Forelimb muscle (tissue), 1 donor: ENCODE data around the gene IFNL4. TPM values are rescaled to one million over a fixed set of nuclear protein-coding genes. Genes with fewer than 3 reads are reported as not detected.
"Not testable (repeated sequence)": the region's sequence is repeated elsewhere in the genome, so short reads cannot be mapped to it uniquely, and the experiment has no call there.

ENCODE experiments used
- DNase-seq: peaks from one replicate; pipeline ENCODE4 v3.0.0-alpha.2; 2013; ENCODE audit warnings: low read depth
- polyA plus RNA-seq: library from polyadenylated mRNA; unstranded; fragments of 120-200 nt; gene quantifications from one replicate; pipeline ENCODE4 v1.2.1, GENCODE V29; 2013; ENCODE audit not compliant: insufficient read length

Gene IFNL4
- 0.10 TPM for polyA plus RNA-seq

DNA sequence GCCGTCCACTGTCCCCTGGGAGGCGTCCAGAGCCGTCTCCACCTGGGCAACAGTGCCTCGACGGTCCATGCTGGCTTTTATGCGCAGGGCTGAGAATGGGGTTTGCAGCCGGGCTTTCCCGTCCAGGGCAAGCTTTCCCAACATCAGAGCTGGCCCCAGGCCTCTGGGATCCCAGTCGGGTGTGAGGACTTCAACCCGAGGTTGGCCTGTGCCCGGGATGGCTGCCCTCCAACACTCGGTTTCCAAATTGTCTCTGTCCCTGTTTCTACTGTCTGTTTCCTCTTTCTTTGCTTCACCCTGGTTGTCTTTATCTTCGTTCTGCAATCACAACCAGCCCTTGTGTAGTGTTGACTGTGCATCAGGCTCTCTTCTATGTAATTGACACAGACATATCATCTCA is at the start of gene IFNL4:
TSS of gene IFNL4 (minus strand) at position 51 of the 400 bp plus-strand sequence.
- DNase-seq = no peak

DNA sequence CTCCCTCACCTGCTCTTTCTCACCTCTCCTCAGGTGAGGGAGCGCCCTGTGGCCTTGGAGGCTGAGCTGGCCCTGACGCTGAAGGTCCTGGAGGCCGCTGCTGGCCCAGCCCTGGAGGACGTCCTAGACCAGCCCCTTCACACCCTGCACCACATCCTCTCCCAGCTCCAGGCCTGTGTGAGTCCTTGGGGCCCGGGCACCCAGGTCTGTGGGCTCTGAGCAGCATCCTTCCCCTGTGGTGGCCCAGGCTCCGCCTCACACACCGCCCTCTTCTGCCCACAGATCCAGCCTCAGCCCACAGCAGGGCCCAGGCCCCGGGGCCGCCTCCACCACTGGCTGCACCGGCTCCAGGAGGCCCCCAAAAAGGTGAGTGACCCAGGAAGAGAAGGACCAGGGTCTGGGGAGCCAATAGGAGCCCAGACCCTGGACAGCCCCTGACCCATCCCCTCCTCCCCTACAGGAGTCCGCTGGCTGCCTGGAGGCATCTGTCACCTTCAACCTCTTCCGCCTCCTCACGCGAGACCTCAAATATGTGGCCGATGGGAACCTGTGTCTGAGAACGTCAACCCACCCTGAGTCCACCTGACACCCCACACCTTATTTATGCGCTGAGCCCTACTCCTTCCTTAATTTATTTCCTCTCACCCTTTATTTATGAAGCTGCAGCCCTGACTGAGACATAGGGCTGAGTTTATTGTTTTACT is 49.4 kb upstream of the IFNL4 start:
- no peak for DNase-seq

DNA sequence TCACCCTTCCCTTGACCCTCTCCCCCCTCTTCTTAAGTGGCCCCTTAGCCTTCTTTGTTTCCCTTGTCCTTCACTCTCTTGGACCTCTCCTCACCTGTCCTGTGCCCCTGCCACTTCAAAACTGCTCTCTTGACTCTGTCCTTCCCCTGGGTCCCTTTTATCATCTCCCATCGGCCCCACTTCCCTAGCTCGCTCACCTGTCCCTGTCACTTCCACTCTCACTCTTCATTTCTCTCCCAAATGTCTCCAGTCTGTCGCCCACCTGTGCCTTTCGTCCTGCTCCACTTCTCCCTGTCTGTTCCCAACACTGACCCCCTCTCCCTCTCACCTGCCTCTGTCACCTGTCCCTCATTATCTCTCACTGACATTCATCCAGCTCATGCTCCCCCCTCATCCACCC is 48.2 kb upstream of the IFNL4 start:
- DNase-seq = no peak

DNA sequence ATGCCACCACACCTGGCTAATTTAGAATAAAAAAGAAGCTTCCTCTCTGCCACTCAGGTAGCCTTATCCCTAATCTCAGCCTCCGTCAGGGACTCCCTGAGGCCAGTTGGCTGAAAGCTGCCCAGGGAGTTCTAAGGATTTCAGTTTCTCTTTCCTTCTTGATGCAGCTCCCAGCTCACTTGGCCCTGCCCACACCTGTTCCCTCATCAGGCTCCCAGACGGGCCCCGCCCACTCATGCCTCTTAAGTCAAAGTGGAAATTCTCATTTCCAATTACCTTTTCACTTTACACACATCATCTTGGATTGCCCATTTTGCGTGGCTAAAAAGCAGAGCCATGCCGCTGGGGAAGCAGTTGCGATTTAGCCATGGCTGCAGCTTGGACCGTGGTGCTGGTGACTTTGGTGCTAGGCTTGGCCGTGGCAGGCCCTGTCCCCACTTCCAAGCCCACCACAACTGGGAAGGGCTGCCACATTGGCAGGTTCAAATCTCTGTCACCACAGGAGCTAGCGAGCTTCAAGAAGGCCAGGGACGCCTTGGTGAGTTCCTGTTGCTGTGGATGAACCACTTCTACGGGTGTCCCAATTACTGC is 47.5 kb upstream of the IFNL4 start, which contains the start of gene IFNL1:
TSS of gene IFNL1 (plus strand) at position 353 of the 591 bp plus-strand sequence. CDS start at position 368, 15 bp downstream.
- DNase-seq = no peak

DNA sequence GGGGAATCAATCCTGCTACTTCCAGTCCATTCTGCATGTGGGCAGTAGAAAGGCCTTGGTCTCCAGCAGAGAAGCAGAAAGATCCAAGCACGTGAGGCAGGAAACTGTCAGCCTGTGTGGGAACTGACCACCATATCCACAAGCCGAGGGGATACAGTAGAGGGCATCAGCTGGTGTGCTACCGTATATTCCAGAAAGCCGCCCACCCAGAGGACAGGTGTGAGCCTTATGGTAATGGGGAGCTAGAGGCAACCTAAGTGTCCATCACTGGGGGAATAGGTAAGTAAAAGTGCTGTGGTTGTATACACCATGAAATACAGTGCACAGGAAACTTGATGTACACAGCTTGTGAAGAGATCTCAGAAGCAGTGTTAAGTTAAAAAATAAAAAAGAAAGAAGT is 44.7 kb upstream of the IFNL4 start:
- DNase-seq = no peak

DNA sequence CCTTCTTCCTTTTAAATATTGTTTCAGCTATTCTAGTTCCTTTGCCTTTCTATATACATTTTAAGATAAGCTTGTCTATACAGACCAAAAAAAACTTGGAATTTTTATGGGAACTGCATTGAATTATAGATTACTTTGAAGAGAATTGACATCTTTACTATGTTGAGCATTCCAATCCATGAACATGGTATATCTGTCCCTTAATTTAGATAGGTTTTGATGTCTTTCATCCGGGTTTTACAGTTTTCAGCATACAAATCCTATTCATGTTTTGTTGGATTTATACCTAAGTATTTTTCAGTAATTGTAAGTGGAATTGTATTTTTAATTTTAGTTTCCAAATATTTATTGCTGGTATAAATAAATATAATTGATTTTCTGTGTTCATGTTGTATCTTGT is 35.4 kb upstream of the IFNL4 start:
- no peak for DNase-seq

DNA sequence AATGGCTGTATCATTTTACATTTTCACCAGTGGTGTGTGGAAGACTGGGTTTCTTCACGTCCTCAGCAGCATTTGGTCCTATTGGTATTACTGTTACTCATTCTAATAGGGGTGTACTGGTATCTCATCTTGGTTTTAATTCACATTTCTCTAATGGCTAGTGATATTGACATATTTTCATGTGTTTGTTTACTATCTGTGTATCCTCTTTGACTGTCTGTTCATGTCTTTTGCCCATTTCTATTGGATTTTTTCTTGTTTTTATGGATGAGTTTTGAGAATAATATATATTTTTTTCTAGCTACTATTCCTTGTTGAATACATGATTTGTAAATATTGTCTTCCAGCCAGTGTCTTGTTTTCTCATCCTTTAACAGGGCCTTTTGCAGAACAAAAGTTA is 33.4 kb upstream of the IFNL4 start:
- no peak for DNase-seq

DNA sequence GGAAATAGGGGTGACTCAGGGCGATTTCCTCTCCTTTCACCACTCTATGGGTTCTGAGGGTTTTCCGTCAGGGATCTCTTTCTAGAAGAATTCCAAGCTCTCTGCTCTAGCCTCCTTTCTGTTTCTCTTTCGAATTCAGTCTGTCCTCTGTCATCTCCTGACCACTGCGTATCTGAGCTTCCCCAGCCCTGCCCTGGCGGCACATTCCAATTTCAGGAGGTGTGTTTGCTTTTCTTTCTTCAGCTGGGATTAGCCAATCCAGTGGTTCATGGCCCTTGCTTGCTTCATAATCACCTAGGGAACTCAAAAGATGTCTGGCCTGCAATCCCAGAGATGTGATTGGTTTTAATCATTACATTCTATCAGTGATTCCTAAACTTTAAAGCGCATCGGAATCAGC is 28.9 kb upstream of the IFNL4 start:
- no peak for DNase-seq

DNA sequence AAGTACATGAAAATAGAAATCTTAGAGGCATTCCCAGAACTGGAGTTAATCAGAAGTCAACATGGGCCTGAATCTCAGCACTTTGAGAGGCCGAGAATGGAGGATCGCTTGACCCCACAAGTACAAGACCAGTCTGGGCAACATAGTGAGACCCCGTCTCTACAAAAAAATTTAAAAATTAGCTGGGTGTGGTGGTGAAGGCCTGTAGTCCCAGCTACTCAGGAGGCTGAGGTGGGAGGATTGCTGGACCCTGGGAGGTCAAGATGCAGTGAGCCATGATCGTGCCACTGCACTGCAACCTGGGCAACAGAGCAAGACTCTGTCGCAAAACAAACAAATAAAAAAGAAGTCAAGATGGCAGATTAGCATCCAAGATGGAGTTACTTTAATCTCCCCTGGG is 28.1 kb upstream of the IFNL4 start:
- DNase-seq = no peak

DNA sequence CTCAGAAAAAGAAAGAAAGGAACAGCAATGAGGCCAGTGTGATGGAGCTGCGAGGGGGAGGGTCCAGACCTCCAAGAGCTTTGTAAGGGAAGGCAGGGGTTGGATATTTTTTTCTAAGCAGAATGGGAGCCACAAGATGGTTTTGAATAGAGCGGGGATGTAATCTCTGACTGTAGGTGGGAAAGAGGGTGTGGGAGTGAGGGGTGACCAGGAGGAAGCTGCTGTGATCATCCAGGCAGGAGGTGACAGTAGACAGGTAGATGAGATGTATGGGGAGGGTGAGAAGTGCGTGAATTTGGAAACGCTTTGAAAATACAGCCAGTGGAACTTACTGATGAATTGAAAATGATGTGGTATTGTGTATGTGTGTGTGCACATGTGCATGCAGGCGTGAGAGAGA is 26.9 kb upstream of the IFNL4 start:
- no peak for DNase-seq

DNA sequence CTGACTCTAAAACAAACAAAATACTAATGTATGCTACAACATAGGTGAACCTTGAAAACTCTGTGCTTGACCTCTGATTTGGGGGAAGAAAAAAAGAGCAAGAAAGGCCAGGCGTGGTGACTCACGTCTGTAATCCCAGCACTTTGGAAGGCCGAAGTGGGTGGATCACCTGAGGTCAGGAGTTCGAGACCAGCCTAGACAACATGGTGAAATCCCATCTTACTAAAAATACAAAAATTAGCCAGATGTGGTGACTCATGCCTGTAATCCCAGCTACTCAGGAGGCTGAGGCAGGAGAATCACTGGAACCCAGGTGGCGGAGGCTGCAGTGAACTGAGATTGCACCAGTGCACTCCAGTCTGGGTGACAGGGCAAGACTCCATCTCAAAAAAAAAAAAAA is 25.2 kb upstream of the IFNL4 start:
- not testable (repeated sequence) for DNase-seq

DNA sequence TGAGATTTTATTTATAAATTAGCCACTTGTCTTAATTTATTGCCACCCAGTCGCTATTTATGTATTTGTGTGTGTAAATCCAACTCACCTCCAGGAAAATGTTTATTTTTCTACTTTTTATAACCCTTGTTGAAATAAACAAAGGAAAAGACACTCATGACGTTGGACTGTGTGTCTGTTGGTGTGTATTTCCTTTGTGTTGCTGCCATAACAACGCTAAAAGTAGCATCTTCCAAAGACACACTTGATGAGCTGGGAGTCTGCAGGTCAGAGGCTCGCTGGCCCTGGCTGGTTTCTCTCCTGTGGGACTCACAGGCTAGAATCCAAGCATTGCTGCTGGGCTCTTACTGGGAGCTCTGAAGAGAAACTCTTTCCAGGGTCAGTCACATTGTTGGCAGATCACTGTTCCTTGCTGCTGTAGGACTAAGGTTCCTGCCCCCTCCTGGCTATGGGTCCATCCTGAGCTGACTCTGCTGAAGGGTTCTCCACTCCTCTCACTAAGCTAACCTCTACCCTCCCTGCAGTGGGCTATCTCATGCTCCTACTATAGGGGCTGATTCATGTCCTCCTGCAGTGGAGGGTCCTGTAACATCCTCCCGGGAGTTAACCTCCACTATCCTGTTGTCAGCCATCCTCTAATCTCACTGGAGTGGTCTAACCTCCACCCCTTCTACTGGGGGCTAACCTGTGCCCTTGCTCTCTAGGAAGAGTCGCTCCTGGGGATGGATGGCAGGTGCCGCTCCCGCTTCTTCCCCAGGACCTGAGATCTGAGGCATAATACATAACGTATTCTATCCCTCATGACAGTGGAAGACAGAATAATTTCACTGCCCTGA is 21.6 kb upstream of the IFNL4 start:
- no peak for DNase-seq

DNA sequence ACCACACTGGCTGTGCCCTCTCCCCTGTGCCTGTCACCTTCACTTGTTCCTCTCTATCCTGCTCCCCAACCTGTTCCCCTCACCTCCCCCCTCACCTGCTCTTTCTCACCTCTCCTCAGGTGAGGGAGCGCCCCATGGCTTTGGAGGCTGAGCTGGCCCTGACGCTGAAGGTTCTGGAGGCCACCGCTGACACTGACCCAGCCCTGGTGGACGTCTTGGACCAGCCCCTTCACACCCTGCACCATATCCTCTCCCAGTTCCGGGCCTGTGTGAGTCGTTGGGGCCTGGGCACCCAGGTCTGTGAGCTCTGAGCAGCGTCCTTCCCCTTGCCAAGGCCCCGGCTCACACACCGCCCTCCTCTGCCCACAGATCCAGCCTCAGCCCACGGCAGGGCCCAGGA is 20.7 kb upstream of the IFNL4 start:
- DNase-seq = not testable (repeated sequence)

DNA sequence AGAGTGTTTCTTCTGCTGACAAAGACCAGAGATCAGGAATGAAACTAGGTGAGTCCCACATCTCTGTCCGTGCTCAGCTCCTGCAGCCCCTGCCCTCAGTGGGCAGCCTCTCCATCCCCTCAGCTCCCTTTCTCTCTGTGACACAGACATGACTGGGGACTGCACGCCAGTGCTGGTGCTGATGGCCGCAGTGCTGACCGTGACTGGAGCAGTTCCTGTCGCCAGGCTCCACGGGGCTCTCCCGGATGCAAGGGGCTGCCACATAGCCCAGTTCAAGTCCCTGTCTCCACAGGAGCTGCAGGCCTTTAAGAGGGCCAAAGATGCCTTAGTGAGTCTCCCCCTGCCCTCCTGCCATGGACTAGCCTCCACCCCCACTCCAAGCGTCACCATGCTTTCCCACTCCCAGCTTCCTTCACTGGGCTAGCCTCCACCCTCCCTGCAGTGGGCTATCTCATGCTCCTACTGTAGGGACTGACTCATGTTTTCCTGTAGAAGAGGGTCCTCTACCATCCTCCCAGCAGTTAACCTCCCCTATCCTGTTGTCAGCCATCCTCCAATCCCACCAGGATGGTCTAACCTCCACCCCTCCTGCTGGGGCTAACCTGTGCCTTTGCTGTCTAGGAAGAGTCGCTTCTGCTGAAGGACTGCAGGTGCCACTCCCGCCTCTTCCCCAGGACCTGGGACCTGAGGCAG is 20.0 kb upstream of the IFNL4 start:
- not testable (repeated sequence) for DNase-seq

DNA sequence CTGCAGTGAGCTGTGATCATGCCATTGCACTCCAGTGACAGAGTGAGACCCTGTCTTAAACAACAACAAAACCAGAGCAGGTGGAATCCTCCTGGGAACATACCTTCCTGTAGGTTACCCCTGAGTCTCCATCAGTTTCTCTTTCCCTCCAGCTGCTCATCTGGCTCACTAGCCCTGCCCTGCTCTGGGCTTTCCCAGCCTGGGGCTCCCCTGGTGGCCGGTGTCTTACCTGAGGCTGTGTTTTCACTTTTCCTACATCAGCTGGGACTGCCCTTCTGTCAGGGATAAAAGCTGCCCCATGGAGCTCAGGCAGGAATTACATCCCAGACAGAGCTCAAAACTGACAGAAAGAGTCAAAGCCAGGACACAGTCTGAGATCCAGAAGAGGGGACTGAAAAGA is 19.4 kb upstream of the IFNL4 start, which contains the start of gene IFNL2:
TSS of gene IFNL2 (plus strand) at position 312 of the 400 bp plus-strand sequence. CDS start 173 bp downstream, outside the sequence.
- DNase-seq = not testable (repeated sequence)

DNA sequence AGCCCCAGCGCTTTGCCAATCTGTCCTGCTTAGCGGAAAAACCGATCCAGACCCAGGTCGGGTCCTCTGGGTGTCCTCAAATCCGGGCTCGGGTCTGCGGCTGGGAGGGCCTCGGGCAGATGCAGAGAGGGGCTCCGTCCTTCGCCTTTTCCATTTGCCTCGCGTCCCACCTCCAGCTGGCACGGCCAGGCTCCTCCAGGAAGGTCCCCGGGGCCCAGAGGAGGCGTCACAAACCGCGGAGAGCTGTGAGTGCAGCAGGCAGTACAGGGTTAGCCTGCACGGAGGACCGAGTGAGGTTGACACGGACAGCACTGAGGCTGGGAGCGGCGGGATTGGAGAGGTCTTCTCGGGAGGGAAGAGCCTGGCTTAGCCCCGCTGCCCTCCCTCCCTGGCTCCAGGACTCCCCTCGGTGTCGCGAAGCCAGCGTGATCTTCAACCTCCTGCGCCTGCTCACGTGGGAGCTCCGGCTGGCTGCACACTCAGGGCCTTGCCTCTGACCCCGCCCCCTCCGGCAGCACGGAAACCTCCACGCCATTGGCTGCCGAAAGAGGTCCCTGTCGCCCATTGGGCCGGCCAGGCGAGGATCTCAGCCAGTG is 16.8 kb upstream of the IFNL4 start:
- no peak for DNase-seq

DNA sequence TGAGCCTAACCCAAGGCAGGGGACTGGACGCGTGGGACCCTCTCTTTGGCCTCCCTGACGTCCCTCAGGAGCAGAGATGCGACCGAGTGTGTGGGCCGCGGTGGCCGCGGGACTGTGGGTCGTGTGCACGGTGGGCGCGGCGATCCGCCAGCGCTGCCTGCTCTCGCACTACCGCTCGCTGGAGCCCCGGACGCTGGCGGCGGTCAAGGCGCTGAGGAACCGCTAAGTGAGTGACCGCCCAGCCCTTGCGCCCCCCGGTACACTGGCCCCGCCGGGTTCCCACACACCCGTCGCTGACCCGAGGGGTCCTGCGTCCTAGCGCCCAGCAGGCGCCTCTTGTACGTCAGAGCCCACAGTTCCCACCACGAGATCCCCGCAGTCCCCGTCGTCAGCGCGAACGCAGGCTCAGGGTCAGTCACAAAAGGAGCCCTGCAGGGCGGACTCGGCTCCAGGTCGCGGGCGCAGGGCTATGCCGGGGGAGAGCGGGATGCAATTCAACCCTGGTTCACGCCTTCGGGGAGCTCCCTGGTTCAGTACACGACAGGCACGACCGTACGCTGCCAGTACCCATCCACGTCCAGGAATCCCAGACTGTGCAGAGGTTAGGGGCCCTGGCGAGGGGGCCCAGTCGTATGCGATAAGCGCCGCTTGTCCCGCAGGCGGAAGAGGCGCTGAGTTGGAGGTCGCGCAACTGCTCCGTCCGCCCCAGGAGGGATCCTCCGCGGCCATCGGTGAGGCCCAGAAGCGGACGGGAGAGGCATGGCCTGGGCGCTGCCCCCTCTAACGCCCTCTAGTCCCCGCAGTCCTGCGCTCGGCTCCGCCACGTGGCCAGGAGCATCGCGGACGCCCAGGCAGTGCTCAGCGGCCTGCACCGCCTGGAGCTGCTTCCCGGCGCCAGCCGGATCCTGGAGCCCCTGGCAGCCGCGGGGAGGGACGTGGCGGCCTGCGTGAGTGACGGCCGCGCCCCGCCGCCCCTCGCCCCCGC is 15.9 kb upstream of the IFNL4 start:
- DNase-seq = no peak

DNA sequence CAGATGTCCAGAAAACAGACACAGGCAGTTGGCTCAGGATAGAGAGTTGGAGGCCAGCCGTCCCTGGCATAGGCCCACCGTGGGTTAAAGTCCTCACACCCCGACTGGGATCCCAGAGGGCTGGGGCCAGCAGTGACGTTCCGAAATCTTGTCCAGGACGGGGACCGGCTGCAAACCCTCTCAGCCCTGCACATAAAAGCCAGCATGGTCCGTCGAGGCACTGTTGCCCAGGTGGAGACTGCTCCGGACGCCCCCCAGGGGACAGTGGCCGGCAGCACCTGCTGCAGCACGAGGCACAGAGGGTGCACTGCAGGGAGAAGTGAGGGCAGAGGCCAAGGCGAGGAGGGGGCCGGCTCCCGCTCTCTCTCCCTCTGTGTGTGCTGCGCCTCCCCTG is 15.3 kb upstream of the IFNL4 start:
- no peak for DNase-seq

DNA sequence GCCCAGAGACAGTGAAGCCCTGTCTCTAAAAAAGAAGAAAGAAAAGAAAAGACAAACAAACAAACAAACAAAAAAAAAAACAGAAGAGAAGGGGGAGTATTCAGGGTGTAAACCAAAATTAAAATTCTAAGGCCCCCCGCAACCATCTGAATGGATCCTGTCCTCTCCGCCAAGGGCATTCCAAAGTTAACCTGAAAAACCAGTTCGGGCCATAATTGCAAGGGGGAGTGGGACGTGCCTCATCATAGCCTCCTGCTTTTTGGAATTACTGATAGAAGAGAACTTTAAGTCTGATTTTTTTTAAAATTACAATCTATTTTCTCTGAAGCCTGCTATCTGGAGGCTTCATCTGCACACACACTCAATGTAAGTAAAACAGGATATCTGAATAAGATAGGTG is 13.8 kb upstream of the IFNL4 start:
- no peak for DNase-seq

DNA sequence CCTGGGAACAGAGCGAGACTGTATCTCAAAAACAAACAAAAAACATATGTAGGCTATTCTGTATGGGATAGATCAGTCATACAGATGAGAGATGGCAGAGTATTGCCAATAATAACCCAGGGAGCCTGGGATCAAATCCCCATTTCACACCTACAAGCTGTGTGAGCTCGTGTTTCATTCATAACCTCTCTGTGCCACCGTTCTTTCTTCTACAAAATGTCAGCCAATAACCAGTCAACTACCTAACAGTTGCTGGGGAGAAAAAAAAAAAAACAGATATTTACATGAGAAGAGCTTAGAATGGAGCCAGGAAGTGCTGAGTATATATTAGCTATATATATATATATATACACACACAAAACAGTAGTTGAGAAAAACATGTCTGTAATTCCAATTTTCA is 13.0 kb upstream of the IFNL4 start:
- DNase-seq = no peak
